Lower lobe of right lung (tissue), 2 donors: ENCODE results near the gene MMP23B. TPM values are rescaled to one million over a fixed set of nuclear protein-coding genes. Genes with fewer than 3 reads are reported as not detected.

Experiments
- ATAC-seq, 2 donors: fragments of 200-7000 bp; cut with Tn5 transposase; one replicate each; pipeline ENCODE4 v1.9.1; 2020 to 2022; ENCODE audit warnings: mild to moderate bottlenecking in 2 of 2, moderate library complexity in 2 of 2
- DNase-seq: peaks from one replicate; pipeline ENCODE4 v3.0.0-alpha.2; 2020
- H3K27ac ChIP-seq: fragments of 200-600 bp; one replicate; pipeline ENCODE4 v1.8.0; 2022
- H3K27me3 ChIP-seq: fragments of 200-600 bp; one replicate; pipeline ENCODE4 v1.8.0; 2022; ENCODE audit warnings: low read depth
- H3K36me3 ChIP-seq: fragments of 200-600 bp; one replicate; pipeline ENCODE4 v1.8.0; 2022; ENCODE audit warnings: mild to moderate bottlenecking
- H3K4me1 ChIP-seq: fragments of 200-600 bp; one replicate; pipeline ENCODE4 v1.8.0; 2022
- H3K4me3 ChIP-seq: fragments of 200-600 bp; one replicate; pipeline ENCODE4 v1.8.0; 2022; ENCODE audit warnings: mild to moderate bottlenecking
- H3K9me3 ChIP-seq: fragments of 200-600 bp; one replicate; pipeline ENCODE4 v1.8.0; 2022
- CTCF ChIP-seq: fragments of 200-600 bp; IDR thresholded peaks from one replicate; pipeline ENCODE4 v1.8.0; 2022; ENCODE audit warnings: antibody characterized with exemption, mild to moderate bottlenecking
- intact Hi-C: fragments of 100-400 bp; cut with DNase I; formaldehyde crosslinking; loops from one replicate; pipeline ENCODE4 v1.11.0; 2022
- total RNA-seq: library from RNA; stranded (reverse); fragmentation: NEBNext Ultra II Directional; extraction: Animal tissue kit (Norgen Biotek cat#: 25700); gene quantifications from one replicate; pipeline ENCODE4 v1.2.1, GENCODE V29; 2021
- donor health status: DM: no; HTN: yes; CAD: no; lungs with severe emphysema.

MMP23B gene
- total RNA-seq, 1 donor from 2014 or later = 27.2 TPM

GRCh38 chr1:1678581-1679380, 46.8 kb downstream of the MMP23B start:
- peak; percentile 34 for DNase-seq

GRCh38 chr1:1680031-1680911, 48.3 kb downstream of the MMP23B start:
- peaks cover 5% of the 10 kb centered on the region for H3K36me3 ChIP-seq
- DNase-seq (peak; percentile 24), ATAC-seq (no peak)
- no peak overlapping the region for H3K4me3 ChIP-seq
- no peaks in the 10 kb centered on the region for H3K27me3 ChIP-seq
- no peaks in the 10 kb centered on the region for H3K9me3 ChIP-seq
- no peak overlapping the region for H3K27ac ChIP-seq
- peaks cover 8% of the 10 kb centered on the region for H3K4me1 ChIP-seq
- intact Hi-C loops = no loop called here
- TF ChIP-seq CTCF = no peak

More at GRCh38 chr1:1678581-1679380, 46.8 kb downstream of the MMP23B start:
- no peak overlapping the region for H3K4me3 ChIP-seq
- peak in 1 of 2 donors; percentile 38 for ATAC-seq
- H3K36me3 ChIP-seq = peaks cover 5% of the 10 kb centered on the region
- TF ChIP-seq CTCF = no peak
- H3K27ac ChIP-seq = no peak overlapping the region
- H3K4me1 ChIP-seq = peaks cover 8% of the 10 kb centered on the region
- H3K27me3 ChIP-seq = no peaks in the 10 kb centered on the region
- intact Hi-C loops = no loop called here
- no peaks in the 10 kb centered on the region for H3K9me3 ChIP-seq

GRCh38 chr1:1680912-1681273, 48.9 kb downstream of the MMP23B start:
- no peaks in the 10 kb centered on the region for H3K9me3 ChIP-seq
- H3K4me1 ChIP-seq = peaks cover 8% of the 10 kb centered on the region
- peak; percentile 14 for DNase-seq
- no peak for ATAC-seq
- peaks cover 5% of the 10 kb centered on the region for H3K36me3 ChIP-seq
- H3K27me3 ChIP-seq = no peaks in the 10 kb centered on the region
- no peak overlapping the region for H3K4me3 ChIP-seq
- intact Hi-C loops = no loop called here
- TF ChIP-seq CTCF = no peak
- no peak overlapping the region for H3K27ac ChIP-seq

GRCh38 chr1:1683104-1683905, 51.3 kb downstream of the MMP23B start:
- peak; percentile 29 for DNase-seq
- Histone ChIP-seq H3K4me1 (peaks cover 13% of the 10 kb centered on the region), H3K27me3 (no peaks in the 10 kb centered on the region), H3K4me3 (no peak overlapping the region), H3K9me3 (no peaks in the 10 kb centered on the region), H3K27ac (no peak overlapping the region), H3K36me3 (peaks cover 5% of the 10 kb centered on the region)
- no peak for TF ChIP-seq CTCF
- intact Hi-C loops = no loop called here
- ATAC-seq = peak; percentile 37 to 54

Other genes starting within 250 kb of the MMP23B start
- gene CCNL2, start 232.8 kb upstream of the MMP23B start, total RNA-seq = 165 TPM
- 79.8 TPM for gene MRPL20, start 224.9 kb upstream of the MMP23B start, total RNA-seq
- gene ANKRD65, start 210.9 kb upstream of the MMP23B start, total RNA-seq = 22.3 TPM
- 58.7 TPM for gene VWA1, start 196.5 kb upstream of the MMP23B start, total RNA-seq
- 7.8 TPM for gene ATAD3C, start 182.5 kb upstream of the MMP23B start, total RNA-seq
- 19.0 TPM for gene ATAD3B, start 160.4 kb upstream of the MMP23B start, total RNA-seq
- 14.1 TPM for gene ATAD3A, start 120.0 kb upstream of the MMP23B start, total RNA-seq
- gene TMEM240, start 91.5 kb upstream of the MMP23B start, total RNA-seq = 3.9 TPM
- gene SSU72, start 57.3 kb upstream of the MMP23B start, total RNA-seq = 123 TPM
- gene FNDC10, start 32.0 kb upstream of the MMP23B start, total RNA-seq = 7.7 TPM
- gene MIB2, start 16.7 kb upstream of the MMP23B start, total RNA-seq = 82.5 TPM
- gene CDK11B, start 26.8 kb downstream of the MMP23B start, total RNA-seq = 23.0 TPM
- gene SLC35E2B, start 60.6 kb downstream of the MMP23B start, total RNA-seq = 52.7 TPM
- gene CDK11A, start 92.2 kb downstream of the MMP23B start, total RNA-seq = 56.1 TPM
- gene NADK, start 146.3 kb downstream of the MMP23B start, total RNA-seq = 133 TPM